Dermis blood vessel endothelial cell (primary cell): ENCODE data around the gene CSNK1G1. TPM values are rescaled to one million over a fixed set of nuclear protein-coding genes. Genes with fewer than 3 reads are reported as not detected.

ENCODE experiments used
- DNase-seq: peaks from one replicate; pipeline ENCODE4 v3.0.0; 2010
- total RNA-seq: library from RNA; depleted of rRNA; stranded (reverse); fragments of >200 nt; gene quantifications from 2 replicates; pipeline ENCODE4 v1.2.3, GENCODE V29; 2014

Gene CSNK1G1
- total RNA-seq, 1 donor from 2014 or later, result 25.9 TPM

DNA sequence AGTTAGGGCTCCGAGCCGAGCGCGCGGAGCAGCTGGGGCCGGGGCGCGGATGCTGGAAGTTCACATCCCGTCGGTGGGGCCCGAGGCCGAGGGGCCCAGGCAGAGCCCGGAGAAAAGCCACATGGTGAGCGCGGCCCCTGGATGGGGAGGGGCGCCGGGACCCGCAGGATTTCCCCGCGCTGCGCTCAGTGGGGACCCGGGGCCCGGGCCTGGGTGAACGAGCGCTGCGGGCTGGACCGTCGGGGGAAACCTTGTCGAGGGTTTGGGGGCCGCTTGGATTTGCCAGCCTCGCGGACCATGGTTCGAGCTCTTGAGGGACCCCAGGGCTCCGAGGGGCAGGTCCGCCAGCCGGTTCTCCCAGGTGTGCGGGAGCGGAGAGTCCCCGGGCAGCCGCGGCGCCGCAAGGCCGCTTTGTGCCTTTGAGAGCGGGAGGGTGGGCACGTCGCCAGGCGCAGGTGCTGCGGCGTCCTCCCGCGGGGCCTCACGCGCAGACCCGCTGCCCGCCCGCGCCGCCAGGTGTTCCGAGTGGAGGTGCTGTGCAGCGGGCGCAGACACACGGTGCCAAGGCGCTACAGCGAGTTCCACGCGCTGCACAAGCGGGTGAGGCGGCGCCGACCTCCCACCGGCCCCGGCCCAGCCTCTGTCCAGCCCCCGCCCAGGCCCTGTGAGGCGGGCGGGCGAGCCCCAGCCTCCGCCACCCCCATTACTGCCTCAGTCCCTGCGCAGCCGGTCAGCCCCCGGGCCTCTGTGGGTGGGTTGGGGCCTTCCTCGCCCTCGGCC, 204.1 kb downstream of the CSNK1G1 start, which contains the start of gene SNX22:
Gene SNX22, plus strand, starts transcription at position 5 of the 780 bp plus-strand sequence. Its CDS starts 45 bp downstream, at position 50.
- no peak for DNase-seq

GRCh38 chr15:64149893-64150578, 205.9 kb downstream of the CSNK1G1 start:
- no peak for DNase-seq

DNA sequence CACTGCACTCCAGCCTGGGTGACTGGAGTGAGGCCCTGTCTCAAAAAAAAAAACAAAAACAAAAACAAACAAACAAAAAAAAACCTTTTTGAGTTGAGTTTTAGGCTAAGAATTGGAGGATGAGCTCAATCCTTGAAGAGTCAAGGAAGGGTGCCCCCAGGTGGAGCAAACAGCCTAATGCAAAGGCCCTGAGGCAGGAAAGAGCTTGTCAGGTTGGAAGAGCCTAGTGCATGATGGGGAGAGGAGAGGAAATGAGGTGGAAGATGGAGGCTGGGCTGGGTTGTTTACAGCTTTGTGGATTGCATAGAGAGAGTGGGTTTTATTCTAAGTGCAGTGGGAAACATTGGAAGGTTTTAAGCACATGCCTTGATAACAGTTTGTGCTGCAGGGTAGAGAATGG, 206.5 kb downstream of the CSNK1G1 start:
- DNase-seq, result peak; percentile 41

- no peak for DNase-seq
These were observed 207.4 kb downstream of the CSNK1G1 start for GRCh38 chr15:64148581-64148980.

DNA sequence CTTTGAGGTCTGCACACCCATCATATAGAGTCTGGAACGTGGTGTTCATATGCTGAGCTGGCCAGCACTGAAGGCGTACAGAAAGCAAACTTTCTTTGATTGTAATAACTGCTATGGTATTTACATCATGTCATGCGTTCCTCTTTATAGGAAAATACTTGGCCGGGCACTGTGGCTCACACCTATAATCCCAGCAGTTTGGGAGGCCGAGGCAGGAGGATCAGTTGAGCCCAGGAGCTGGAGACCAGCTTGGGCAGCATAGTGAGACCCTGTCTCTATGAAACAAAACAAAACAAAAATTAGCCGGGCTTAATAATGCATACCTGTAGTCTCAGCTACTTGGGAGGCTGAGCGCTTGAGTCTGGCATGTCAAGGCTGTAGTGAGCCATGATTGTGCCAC, 207.8 kb downstream of the CSNK1G1 start:
- no peak for DNase-seq

DNA sequence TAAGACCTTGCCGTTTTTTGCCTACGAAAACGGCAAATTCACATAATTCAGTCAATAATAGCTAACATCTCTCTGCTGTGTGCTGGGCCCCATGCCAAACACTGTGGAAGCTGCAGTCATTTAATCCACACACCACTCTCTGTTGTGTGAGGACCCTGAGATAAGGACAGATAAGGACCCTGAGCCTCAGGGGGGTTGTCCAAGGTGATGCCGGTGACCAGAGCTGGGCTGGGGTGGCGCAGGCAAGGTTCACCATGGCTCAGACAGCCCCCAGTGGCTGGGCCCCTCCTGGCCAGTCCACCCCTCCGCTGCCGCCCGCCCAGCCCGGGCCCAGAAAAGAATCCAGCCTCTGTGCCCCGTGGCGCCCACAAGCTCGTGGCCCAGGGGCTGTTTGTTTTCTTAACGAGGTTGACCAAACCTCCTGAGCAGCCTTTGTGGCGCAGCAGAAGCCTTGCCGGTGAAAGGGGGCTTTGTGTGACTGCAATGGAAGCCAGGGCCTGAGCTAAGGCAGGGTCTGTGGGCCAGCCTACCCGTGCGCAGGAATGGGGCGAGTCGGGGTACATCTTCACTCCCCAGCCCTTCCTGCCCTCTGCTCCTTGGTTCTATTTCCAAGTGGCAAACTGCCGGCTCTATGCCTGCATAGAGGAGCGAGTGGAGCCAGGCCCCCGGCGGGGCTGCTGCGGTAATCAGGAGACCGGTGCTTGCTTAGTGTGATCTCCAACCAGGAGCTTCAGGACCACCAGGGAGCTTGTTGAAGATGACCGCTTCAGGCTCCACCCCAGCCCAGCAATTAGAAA, 208.9 kb downstream of the CSNK1G1 start:
- no peak for DNase-seq

DNA sequence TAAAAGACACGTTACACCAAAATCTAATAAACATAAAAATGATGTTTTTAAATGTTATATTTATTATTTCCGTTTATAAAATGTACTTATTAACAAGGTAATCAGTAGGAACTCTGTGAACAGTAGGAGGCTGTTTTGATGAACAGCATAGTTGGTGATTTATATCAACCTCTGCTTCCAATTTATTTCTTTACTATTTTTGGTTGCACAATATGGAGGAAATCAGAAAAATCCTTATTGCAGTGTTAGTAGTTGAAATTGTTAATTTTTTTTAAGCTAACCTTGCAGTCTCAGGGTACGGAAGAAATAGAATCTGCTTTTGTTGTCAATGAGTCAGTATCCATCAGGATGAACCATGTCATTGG, 209.5 kb downstream of the CSNK1G1 start:
- DNase-seq, result no peak

GRCh38 chr15:64146041-64146440, 209.9 kb downstream of the CSNK1G1 start:
- no peak for DNase-seq

DNA sequence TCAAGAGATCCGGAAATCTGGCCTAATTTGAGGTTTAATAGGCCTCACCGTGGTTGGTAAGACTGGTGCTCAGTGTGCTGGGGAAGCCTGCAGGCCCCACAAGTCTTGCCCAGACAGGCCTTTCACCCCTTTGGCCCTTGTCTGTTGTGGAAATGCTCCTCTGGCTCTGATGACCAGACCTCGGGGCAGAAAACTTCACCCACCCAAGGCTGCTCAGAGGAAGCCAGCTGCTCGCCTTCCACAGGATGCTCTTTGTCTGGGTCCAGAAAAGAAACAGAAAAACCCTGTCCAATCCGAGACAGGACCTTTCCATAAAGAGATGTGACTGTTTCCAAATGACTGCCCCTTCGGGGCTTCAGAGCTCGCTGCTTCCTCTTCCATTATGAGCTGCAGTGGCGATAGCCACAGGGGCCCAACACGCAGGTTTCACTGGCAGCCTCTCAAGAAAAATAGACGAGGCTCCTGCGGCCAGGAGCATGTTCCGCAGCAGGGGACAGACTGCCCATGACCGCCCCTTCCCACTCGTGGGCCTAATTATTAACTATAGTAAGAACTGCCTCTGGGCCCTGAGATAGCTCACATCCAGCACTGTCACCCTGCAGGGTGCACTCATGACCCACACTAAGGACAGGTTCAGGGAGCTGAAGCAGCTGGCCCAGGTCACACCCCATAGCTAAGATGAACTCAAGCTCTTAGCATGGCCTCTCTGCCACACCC, 211.2 kb downstream of the CSNK1G1 start:
- no peak for DNase-seq

DNA sequence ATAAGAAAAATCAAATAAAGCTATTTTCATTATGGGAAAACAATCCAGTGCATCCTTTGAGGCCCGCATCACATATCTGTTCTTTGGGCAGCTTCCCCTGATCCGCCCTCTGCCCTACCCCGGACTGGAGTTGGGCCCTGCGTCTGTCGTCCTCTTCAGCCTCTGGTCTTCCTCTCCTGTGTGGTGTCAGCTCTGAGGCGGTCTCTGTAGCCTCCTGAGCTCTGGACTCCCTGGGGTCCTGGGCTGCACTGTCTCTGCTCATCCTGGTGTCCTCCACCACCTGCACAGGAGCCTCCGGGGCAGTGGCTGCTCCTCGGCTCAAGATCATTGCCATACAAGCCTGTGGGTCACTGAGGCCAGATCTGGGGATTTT, 211.8 kb downstream of the CSNK1G1 start:
- DNase-seq, result no peak

DNA sequence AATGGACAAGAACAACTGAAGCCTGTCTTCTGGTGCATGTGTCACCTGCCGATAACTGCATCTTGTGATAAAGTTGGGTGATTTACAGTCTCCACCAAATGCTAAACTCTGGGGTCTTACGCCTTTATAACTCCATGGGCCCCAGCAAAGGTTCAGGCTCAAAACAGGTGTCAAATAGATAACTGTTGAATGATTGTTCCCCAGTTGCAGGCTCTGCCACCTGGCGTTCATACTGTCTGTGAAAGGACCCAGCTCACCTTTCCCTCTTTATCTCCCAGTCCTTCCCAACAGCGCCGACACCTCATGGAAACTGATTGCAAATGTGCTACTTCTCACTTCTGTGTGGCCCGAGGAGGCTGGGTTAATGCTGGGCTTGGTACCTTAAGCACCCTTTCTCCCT, 212.7 kb downstream of the CSNK1G1 start:
- DNase-seq, result no peak

DNA sequence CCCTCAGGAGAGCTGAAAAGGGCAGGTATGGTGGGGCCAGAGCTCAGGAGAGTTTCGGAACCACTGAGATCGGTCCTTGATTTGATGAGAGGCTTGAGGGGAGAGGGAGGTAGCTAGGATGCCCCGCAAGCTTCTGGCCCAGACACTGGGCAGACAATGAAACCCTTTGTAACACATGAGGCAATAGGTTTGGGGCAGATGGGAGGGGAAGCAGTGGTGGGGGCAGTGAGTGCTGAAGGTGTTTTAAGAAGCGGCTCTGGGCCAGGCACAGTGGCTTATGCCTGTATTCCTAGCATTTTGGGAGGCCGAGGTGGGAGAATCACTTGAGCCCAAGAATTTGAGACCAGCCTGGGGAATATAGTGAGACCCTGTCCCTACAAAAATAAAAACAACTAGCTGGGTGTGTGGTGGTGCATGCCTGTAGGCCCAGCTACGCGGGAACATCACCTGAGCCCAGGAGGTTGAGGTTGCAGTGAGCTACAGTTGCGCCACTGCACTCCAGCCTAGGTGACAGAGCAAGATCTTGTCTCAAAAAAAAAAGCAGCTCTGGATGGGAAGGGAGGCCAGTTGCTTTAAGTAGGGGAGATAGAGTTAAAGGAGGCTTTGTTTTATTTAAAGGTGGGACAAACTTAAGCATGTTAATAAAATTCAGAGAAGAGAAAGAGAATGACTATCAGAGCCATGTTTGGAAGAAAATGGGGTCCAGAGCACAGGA, 214.0 kb downstream of the CSNK1G1 start:
- no peak for DNase-seq

GRCh38 chr15:64138331-64138941, 217.5 kb downstream of the CSNK1G1 start:
- DNase-seq, result no peak

- no peak for DNase-seq
These were observed 218.6 kb downstream of the CSNK1G1 start for GRCh38 chr15:64137226-64137833.

DNA sequence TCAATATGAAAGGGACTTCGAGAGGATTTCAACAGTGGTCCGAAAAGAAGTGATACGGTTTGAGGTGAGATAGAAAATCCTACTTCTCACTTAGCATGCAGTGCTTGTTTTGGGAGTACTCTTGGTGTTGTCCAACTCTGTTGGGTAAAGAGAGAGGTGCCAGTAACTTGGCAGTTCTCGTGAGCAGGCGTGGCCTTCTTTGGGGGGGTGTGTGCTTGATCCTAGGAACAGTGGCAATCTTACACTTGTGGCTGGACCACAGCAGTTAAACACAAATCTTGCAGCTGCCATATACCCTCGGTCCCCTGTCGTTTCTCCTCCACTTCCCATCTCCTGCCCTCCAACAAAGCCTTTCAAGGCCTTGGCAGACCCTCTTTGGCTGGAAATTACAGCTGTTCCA, 219.6 kb downstream of the CSNK1G1 start:
- no peak for DNase-seq

GRCh38 chr15:64134345-64134829, 221.6 kb downstream of the CSNK1G1 start:
- no peak for DNase-seq

- DNase-seq, result no peak
These were observed 222.2 kb downstream of the CSNK1G1 start for GRCh38 chr15:64133623-64134344.

DNA sequence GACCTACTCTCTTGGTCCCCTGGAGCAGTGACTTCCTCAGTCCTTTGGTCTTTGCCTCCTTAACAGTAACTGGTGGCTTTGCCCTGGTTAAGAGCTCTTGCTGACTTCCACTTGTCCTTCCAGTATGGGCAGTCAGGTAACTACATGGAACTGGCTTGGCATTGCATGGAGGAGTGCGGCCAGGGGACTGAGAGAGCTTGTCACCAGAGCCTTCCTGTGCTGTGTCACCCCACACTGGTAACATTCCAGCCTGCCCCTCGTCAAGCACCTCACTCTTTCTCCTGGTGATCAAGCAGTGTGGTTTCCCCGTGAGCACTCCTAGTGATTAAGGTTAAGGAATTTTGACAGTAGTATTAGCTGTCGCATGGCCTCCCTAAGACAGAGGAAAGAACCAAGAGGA, 223.8 kb downstream of the CSNK1G1 start:
- DNase-seq, result no peak

DNA sequence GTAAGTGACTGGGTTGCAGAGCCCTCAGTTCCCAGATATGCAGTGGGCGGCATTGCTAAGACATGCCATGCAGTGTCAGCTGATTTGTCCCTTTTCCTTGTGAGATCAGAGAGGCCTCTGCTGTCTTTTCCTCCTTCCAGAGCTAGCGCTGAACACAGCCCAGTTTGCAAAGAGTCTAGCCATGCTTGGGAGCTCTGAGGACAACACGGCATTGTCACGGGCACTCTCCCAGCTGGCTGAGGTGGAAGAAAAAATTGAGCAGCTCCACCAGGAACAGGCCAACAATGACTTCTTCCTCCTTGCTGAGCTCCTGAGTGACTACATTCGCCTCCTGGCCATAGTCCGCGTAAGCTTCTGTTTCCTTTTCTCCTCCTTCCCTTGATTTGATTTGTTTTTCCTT, 224.4 kb downstream of the CSNK1G1 start:
- no peak for DNase-seq

- DNase-seq, result no peak
These were observed 225.8 kb downstream of the CSNK1G1 start for GRCh38 chr15:64130159-64130558.
